Stimulated activated CD8-positive, alpha-beta memory T cell treated with anti-CD3 and anti-CD28 coated beads, Interleukin-12 subunit alpha, Interleukin-12 subunit beta, amount 100 ng/mL, for 24 hours (primary cell): ENCODE measurements around the gene USHBP1.
"Not testable (repeated sequence)": the region's sequence is repeated elsewhere in the genome, so short reads cannot be mapped to it uniquely, and the experiment has no call there.

Source experiments
- DNase-seq: peaks from one replicate; pipeline ENCODE4 v3.0.0-alpha.2; 2020; ENCODE audit errors: extremely low read depth

Gene USHBP1

DNA sequence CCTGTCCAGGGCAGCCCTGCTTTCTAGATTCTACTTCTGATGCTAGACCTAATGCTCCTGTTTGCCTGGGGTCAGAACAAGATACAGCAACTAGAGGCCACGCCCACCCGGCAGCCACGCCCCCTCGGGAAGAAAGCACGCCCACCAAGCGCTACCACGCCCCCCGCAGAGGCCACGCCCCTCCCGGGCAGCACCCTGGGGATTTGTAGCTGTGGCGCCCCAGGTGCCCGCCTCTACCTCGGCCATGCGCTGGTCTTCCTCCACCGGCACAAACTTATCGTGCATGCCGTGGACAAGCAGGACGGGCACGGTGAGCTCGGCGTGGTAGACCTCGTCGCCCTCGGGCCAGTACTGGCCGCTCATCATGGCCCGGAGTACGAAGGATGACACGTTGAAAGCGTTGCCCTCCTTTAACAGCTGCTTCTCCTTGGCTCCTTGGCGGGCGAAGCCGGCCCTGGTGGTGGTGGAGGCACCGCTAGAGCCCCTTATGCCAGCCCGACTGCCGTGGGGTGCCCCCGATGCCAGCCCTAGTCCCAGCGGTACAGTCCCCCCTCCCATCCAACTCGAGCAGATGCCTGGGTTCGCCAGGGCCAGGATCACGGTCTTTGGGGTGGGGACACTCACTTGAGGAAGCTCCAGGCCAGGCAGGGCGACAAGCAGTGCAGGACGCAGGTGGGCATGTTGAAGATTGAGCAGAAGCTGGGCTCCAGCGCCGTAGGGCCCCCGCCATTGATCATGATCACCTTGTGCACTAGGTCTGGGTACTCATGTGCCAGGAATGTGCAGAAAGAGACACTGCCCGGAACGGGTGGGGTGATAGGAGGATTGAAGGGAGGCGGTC is 29.7 kb upstream of the USHBP1 start:
- no peak for DNase-seq

DNA sequence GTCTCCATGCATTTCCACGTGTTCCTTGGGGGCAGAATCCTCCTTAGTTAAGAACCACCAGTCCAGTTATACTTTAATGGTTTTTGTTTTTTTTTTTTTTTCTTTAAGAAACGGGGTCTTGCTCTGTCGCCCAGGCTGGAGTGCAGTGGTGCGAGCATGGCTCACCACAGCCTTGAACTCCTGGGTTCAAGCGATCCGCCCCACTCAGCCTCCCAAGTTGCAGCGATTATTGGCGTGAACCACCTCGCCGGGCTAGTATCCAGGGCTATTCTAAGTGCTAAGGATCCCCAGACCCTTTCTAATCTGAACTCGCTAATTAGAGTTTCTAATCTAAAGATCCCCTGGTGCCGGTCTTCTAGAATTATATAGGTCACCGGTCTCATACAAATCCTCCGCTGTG is 29.1 kb upstream of the USHBP1 start:
- no peak for DNase-seq

DNA sequence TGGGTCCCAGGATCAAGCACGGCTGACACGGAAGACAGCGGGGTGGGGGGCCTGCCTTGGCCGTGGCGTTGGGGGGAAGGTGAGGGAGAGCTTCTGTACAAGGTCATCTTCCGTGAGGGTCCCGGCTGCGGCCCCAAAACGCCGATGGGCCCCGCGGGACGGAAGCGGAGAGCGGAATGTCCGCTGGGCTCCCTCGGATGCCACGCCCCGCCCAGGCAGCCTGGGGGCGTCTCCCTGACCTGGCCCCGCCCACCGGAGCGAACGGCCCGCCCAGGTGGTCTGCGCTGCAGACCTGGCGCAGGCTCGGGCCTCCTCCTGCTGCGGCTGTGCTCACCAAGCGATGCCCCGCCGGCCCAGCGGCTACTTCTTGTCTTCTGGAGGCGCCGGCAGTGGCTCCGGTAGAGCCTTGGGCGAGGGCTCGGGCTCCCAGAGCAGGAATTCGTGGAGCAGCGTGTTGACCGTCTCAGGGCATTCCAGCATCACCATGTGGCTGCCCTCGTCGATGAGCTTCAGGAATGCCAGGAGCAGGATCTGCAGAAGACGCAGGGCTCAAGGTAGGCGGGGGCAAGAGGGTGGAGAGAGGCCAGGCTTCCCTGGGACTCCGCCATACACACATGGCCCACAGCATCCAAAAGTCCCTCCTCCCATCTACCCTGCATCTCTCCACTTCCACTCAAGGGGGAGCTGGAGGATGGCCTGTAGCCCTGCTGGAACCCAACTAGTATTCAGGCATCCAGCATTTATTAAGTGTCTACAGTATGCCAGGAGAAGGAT is 27.9 kb upstream of the USHBP1 start:
- DNase-seq, result no peak

DNA sequence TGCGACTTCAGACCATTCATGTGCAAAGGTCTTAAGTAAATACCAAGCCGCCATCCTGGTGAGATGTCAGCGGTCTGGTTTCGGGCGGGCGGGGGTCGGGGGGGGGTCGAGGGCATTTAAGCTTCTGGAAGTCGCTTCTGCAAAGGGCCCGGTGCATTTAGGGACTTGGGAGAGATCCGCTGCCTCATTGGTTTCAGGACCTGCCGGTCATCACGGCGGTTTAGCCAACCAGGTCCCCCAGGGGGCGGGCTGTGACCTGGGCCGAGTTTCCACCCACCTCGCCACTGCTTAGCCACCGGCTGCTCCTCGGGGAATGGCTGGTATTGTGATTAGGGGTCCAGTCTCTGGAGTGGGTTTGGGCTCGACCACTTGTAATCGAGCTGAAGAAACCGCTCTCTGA is 24.9 kb upstream of the USHBP1 start:
- DNase-seq, result no peak

DNA sequence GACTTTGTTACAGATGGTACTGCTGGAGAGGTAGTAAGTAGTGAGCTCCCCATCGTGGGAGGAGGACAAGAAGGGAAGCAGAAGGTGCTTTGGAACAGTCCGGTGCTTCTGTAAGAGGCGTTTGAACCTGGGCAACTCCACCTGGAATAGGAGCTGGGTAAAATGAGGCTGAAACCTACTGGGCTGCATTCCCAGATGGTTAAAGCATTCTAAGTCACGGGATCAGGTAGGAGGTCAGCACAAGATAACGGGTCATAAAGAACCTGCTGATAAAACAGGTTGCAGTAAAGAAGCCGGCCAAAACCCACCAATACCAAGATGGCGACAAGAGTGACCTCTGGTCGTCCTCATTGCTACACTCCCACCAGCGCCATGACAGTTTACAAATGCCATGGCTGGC is 22.2 kb upstream of the USHBP1 start:
- no peak for DNase-seq

DNA sequence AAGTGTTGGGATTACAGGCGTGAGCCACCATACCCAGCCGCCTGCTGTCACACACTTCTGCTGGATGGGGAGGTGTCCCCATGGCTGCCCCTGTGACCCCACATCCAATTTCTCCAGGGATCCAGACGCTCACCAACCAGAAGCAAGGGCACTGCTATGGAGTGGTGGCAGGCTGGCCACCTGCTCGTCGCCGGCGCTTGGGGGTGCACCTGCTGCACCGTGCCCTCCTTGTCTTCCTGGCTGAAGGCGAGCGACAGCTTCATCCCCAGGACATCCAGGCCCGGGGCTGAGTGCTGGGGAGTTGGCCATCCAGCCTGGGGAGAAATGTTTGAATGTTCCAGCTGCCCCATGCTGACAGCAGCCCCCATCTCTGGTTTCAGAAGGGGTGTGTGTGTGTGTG is 21.7 kb upstream of the USHBP1 start:
- DNase-seq, result no peak

DNA sequence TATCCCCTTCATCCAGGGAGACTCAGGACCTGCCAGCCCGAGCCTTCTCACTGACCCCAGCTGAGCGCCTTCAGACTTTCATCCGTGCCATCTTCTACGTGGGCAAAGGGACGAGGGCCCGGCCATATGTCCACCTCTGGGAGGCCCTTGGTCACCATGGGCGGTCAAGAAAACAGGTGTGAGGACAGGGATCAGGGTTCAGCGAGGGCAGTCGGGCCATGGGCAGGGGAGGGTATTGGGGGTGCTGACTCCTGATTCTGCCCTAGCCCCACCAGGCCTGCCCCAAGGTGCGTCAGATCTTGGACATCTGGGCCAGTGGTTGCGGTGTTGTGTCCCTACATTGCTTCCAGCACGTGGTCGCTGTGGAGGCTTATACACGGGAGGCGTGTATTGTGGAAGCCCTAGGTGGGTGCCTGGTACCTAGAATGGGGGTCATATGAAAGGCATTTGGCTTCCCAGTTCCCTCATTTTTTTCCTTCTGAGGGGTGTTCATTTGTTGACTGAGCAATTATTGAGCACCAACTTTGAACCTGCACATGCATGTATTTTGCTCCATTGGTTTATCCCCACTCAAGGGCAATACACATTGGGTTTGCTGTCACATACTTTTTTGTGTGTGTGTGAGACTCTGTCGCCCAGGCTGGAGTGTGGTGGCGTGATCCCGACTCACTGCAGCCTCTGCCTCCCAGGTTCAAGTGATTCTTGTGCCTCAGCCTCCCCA is 21.0 kb upstream of the USHBP1 start:
- DNase-seq, result no peak

DNA sequence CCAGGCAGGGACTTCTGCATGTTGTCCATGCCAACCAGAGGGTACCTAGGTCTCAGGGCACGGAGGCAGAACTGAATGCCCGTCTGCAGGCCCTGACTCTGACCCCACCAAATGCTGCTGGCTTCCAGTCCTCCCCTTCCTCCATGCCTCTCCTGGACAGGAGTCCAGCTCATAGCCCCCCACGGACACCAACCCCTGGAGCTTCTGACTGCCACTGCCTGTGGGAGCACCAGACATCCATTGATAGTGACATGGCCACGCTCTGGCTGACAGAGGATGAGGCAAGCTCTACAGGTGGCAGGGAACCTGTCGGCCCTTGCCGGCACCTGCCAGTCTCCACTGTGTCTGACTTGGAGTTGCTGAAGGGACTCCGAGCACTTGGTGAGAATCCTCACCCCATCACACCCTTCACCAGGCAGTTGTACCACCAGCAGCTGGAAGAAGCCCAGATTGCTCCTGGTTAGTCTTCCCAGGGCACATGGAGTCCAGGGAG is 19.0 kb upstream of the USHBP1 start:
- no peak for DNase-seq

DNA sequence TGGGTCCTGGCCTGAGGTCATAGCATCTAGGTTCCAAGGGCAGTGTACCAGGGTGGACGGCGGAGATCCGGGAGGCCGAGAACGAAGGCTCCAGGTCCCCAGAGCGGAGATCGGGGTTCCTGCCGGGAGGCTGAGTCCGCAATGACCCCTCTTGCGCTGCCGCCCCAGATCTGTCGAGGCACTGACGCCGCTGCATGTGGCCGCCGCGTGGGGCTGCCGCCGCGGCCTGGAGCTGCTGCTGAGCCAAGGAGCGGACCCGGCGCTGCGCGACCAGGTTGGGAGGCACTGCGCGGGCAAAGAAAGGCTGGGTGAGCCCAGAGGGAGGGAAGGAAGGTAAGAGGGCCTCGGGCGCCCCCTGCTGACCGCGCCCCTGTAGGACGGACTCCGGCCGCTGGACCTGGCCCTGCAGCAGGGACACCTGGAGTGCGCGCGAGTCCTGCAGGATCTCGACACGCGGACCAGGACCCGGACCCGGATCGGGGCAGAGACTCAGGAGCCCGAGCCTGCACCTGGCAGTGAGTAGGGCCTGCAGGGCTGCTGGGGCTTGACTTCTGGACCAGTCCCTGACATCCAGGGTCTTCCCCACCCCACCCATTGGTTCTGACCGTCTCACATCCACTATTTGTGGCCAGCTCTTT is 18.1 kb upstream of the USHBP1 start:
- peak; percentile 42 for DNase-seq

DNA sequence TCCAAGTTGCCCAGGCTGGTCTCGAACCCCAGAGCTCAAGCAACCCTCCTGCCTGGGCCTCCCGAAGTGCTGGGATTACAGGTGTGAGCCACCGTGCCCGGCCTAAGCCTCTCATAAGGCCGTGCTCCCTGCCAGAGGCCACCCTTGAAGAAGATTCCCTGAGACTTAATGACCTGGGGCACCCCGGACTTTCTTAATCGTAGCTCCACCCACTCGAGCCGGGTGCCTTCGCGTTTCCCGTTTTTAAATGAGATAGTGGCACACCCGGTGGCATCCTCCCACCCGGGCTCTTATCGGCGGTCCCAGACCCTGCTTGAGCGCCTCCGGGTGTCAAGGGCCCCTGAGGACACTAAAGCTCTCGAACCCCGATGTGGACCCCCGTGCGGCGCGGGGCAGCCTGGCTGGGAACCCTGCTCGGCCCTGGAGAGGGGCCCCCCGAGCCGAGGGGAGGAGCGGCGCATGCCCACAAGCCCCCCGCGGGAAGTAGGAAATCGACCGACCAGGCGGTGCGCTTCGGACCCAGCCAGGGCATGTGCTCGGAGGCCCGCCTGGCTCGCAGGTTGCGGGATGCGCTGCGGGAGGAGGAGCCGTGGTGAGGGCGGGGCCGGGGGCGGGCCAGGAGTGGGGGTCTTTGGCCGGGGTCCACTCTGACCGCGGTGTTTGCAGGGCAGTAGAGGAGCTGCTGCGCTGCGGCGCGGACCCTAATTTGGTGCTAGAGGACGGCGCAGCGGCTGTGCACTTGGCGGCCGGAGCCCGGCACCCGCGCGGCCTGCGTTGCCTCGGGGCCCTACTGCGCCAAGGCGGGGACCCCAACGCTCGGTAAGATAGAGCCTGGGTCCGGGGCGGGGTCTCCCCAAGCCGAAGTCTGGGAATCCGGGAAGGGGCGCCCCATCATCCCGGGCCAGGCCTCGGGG is 17.1 kb upstream of the USHBP1 start, which contains the start of gene ANKLE1:
TSS of gene ANKLE1 (plus strand) at position 511 of the 914 bp plus-strand sequence. CDS start at position 531, 20 bp downstream.
- no peak for DNase-seq

DNA sequence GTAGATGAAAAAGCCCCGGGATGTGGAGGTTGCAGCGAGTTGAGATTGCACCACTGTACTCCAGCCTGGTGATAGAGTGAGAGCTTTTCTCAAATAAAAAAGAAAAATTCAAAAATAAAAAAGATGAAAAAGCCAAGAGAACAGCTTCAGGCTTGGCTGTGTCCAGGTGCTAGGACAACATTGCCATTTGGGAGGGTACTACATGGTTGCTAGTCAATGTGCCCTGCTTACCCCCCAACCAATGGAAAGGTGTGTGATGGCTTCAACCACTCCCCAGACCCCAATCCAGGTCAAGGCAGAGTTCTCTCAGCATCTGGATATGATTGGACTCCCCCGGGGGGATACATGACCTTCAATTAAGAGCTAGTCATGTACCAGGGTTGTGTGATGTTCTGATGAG is 14.9 kb upstream of the USHBP1 start:
- DNase-seq, result no peak

DNA sequence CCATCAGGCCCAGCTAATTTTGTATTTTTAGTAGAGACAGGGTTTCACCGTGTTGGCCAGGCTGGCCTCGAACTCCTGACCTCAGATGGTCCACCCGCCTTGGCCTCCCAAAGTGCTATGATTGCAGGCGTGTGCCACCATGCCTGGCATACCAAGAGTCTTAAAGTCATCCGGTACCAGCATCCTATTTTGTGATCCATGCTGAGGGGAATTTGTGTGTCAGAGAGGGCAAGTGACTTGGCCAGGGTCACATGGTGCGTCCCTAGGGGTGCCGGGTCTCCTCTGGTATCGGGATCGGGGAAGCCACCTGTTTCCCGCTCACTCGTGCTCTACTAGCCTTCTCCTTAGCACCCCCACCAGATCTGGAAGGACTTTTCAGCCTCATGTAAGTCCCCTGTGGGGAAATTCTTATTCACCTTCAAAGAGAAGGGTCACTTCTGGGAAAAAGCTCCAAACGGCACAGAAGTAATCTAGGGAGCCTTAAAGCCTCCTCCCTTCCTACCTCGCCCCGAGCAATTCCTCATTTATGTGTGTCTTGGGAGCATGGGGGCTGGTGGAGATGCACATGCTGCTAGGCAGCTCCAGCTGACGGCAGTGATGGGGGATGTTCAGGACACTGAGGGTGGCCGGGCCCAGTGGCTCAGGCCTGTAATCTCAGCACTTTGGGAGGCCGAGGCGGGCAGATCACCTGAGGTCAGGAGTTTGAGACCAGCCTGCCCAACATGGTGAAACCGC is 11.1 kb upstream of the USHBP1 start:
- no peak for DNase-seq

DNA sequence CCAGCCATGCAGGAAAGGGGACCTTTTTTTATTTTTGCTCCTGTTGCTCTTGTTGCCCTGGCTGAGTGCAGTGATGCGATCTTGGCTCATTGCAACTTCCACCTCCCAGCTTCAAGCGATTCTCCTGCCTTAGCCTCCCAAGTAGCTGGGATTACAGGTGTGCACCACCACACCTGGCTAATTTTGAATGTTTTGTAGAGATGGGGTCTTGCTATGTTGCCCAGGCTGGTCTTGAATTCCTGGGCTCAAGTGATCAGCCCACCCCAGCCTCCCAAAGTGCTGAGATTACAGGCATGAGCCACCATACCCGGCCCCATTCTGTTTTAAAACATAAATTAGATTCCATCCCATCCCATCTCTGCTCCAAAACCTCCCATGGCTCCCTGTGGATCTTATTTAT is 10.3 kb upstream of the USHBP1 start:
- not testable (repeated sequence) for DNase-seq

DNA sequence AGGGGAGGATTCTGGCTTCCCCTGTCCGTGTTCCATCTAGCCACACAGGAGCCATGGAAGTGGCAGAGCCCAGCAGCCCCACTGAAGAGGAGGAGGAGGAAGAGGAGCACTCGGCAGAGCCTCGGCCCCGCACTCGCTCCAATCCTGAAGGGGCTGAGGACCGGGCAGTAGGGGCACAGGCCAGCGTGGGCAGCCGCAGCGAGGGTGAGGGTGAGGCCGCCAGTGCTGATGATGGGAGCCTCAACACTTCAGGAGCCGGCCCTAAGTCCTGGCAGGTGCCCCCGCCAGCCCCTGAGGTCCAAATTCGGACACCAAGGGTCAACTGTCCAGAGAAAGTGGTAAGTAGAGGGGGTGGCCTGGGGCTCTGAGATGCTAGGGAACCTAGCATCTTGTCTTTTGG is 4.2 kb upstream of the USHBP1 start:
- DNase-seq, result no peak

DNA sequence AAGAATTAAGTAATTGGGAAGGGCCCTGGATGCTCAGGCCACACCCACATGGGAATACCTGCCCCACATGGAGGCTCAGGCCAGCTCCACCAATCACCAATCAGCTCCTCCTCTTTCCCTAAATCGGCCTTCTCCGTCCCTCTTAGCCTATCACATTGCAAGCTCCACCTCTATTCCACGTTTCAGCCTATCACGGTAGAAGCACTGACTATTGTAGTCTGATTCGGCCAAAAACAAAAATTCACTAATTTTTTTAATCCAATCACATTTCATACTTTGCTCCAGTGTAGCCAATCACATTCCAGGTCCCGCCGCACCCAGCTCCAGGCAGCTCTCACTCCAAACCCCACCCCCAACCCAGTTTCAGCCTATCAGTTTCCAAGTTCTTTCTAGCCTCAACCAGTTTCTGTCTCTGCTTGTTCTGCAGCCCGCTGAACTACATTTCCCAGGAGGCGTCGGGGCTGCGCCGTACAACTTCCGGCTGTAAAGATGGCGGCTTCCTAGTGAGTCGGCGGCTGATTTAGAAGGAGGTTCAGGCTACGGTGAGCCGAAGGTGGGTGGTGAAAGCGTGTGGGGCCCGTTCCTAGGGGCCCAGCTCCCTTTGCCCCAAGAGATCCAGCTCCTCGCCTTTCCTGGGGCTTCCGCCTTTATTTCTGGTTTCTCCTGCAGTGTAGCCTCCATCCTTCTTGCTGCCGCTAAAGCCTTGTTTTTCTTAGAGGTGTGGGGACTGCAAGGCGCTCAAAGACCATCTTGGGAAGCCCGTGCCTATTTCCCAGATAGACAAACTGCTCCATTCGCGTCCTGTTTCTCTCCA is 2.6 kb upstream of the USHBP1 start, which contains the start of gene BABAM1:
TSS of gene BABAM1 (plus strand) at position 469 of the 814 bp plus-strand sequence. CDS start 1,364 bp downstream, outside the sequence.
- DNase-seq, result peak; percentile 88

DNA sequence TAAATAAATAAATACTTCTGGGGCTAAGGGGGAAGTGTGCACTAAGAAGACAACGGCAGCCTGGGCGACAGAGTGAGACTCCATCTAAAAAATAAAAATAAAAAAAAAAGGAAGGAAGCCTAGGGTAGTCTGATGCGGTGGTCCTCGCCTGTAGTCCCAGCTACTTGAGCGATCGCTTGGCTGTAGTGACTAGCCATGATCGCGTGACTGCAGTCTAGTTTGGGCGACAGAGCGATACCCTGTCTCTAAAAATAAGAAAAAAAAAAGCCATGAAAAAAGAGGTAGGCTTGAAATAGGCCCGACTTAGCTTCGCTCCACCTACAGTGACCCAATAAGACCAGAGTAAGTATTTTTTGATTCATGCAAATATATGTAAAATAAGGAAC is 2.0 kb upstream of the USHBP1 start:
- DNase-seq, result no peak

DNA sequence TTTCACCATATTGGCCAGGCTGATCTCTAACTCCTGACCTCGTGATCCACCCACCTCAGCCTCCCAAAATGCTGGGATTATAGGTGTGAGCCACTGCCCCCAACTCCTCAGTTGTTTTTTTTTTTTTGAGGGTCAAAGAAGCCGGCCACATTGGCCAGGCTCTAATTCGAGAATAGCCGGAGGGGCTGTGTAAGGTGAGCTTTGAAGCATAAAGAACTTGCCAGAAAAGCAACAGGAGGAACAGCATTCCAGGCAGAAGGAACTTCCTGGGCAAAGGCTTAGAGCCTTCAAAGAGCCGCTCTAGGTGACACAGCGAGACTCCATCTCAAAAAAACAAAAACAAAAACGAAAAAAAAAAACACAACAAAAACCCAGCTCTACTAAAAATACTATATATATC is 1.5 kb upstream of the USHBP1 start:
- no peak for DNase-seq

DNA sequence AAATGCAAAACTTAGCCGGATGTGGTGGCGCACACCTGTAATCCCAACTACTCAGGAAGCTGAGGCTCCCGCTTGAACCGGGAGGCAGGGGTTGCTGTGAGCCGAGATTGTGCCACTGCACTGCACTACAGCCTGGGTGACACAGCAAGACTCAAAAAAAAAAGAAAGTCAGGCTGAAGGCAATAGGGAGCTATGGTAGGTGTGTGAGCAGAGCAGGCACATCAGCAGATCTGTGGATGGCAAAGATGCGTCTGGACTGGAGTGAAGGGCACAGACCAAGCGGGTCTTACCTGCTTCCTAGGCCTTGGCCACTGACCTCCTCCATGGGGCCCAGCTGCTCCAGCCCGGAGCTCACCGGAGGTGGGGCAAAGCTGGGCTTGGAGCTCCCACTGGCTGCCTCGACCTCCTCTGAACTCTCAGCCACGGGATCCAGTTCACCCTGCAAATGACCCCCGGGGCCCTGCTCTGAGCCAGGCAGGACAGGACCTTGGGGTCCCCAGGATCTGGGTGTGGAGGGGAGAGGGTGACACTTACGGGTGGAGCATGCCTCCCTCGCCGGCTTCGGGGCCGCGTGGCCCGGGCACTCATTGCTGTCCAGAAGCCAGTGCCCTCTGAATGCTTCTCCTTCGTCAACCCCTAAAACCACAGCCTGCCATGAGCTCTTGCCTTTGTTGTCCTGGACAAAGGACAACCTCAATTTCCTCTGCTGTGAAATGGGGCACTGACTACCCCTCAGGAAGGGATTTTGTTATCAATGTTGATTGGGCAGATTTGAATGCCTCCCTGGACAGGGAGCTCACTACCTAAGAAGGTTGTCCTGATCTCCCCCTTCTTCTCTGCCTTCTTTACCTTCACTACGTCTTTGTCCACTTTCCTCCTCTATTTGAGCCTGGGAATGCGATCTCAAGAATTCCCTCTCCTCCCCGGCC is 569 bp downstream of the USHBP1 start:
- no peak for DNase-seq
